ENCODE data around the gene SECISBP2L.

Gene SECISBP2L

GRCh38 chr15:48967336-48967735 is 78.9 kb downstream of the SECISBP2L start:
- Histone ChIP-seq H3K36me3 (ENCODE audit: insufficient read depth, low read length) (no peaks in the 10 kb centered on the region), H3K79me2 (ENCODE audit: insufficient read depth, low read length) (no peaks in the 10 kb centered on the region), H2AFZ (ENCODE audit: low read depth, low read length) (peak overlapping the region; percentile 86), H3K4me1 (ENCODE audit: insufficient read depth, low read length) (peaks cover 26% of the 10 kb centered on the region), H3K9me3 (ENCODE audit: insufficient read depth, low read length, severe bottlenecking) (no peaks in the 10 kb centered on the region), H3K9ac (ENCODE audit: low read depth, low read length) (peak overlapping the region; percentile 47), H3K27ac (ENCODE audit: low read length) (peak overlapping the region; percentile 96), H3K4me2 (ENCODE audit: insufficient read depth, low read length) (peak overlapping the region; percentile 48), H4K20me1 (ENCODE audit: insufficient read depth, low read length) (no peaks in the 10 kb centered on the region), H3K4me3 (ENCODE audit: low read depth in 1 of 2, low read length in 2 of 2) (peak overlapping the region in 1 of 2 experiments; percentile 33; a peak in 1 of 4 replicates), H3K27me3 (ENCODE audit: insufficient read depth, low read length, poor library complexity) (no peaks in the 10 kb centered on the region)
- DNase-seq = peak; percentile 7
- no peak for TF ChIP-seq EZH2 (IDR thresholded peaks at IDR 0.05; ENCODE audit: borderline replicate concordance, low read depth, low read length, severe bottlenecking)
- TF ChIP-seq, protein P1, sequence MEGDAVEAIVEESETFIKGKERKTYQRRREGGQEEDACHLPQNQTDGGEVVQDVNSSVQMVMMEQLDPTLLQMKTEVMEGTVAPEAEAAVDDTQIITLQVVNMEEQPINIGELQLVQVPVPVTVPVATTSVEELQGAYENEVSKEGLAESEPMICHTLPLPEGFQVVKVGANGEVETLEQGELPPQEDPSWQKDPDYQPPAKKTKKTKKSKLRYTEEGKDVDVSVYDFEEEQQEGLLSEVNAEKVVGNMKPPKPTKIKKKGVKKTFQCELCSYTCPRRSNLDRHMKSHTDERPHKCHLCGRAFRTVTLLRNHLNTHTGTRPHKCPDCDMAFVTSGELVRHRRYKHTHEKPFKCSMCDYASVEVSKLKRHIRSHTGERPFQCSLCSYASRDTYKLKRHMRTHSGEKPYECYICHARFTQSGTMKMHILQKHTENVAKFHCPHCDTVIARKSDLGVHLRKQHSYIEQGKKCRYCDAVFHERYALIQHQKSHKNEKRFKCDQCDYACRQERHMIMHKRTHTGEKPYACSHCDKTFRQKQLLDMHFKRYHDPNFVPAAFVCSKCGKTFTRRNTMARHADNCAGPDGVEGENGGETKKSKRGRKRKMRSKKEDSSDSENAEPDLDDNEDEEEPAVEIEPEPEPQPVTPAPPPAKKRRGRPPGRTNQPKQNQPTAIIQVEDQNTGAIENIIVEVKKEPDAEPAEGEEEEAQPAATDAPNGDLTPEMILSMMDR (IDR thresholded peaks at IDR 0.05; ENCODE audit: borderline replicate concordance, extremely low read depth, low read length, poor library complexity, severe bottlenecking) = no peak
- ATAC-seq (ENCODE audit: insufficient read depth, low read depth) = no peak

GRCh38 chr15:48966595-48967301 is 79.5 kb downstream of the SECISBP2L start:
- peak overlapping the region; percentile 48 for H3K4me2 ChIP-seq (ENCODE audit: insufficient read depth, low read length)
- H3K4me1 ChIP-seq (ENCODE audit: insufficient read depth, low read length) = peaks cover 26% of the 10 kb centered on the region
- no peaks in the 10 kb centered on the region for H4K20me1 ChIP-seq (ENCODE audit: insufficient read depth, low read length)
- H3K4me3 ChIP-seq (ENCODE audit: low read depth in 1 of 2, low read length in 2 of 2) = peak overlapping the region in 1 of 2 experiments; percentile 33; a peak in 2 of 4 replicates
- H3K9ac ChIP-seq (ENCODE audit: low read depth, low read length) = peak overlapping the region; percentile 47
- DNase-seq (peak; percentile 74), ATAC-seq (ENCODE audit: insufficient read depth, low read depth) (peak; percentile 99)
- no peaks in the 10 kb centered on the region for H3K36me3 ChIP-seq (ENCODE audit: insufficient read depth, low read length)
- H3K27ac ChIP-seq (ENCODE audit: low read length) = peak overlapping the region; percentile 96
- no peaks in the 10 kb centered on the region for H3K27me3 ChIP-seq (ENCODE audit: insufficient read depth, low read length, poor library complexity)
- no peak for TF ChIP-seq EZH2 (IDR thresholded peaks at IDR 0.05; ENCODE audit: borderline replicate concordance, low read depth, low read length, severe bottlenecking)
- TF ChIP-seq, protein P1 (IDR thresholded peaks at IDR 0.05; ENCODE audit: borderline replicate concordance, extremely low read depth, low read length, poor library complexity, severe bottlenecking) = no peak
- no peaks in the 10 kb centered on the region for H3K9me3 ChIP-seq (ENCODE audit: insufficient read depth, low read length, severe bottlenecking)
- H3K79me2 ChIP-seq (ENCODE audit: insufficient read depth, low read length) = no peaks in the 10 kb centered on the region
- H2AFZ ChIP-seq (ENCODE audit: low read depth, low read length) = peak overlapping the region; percentile 86

- H3K27ac ChIP-seq (ENCODE audit: low read length) = peak overlapping the region; percentile 96
- peak overlapping the region; percentile 86 for H2AFZ ChIP-seq (ENCODE audit: low read depth, low read length)
- peaks cover 26% of the 10 kb centered on the region for H3K4me1 ChIP-seq (ENCODE audit: insufficient read depth, low read length)
- H3K79me2 ChIP-seq (ENCODE audit: insufficient read depth, low read length) = no peaks in the 10 kb centered on the region
- TF ChIP-seq EZH2 (IDR thresholded peaks at IDR 0.05; ENCODE audit: borderline replicate concordance, low read depth, low read length, severe bottlenecking) = no peak
- TF ChIP-seq, protein P1 (IDR thresholded peaks at IDR 0.05; ENCODE audit: borderline replicate concordance, extremely low read depth, low read length, poor library complexity, severe bottlenecking) = peak; percentile 58
- H3K9me3 ChIP-seq (ENCODE audit: insufficient read depth, low read length, severe bottlenecking) = no peaks in the 10 kb centered on the region
- H3K4me2 ChIP-seq (ENCODE audit: insufficient read depth, low read length) = peak overlapping the region; percentile 48
- H3K9ac ChIP-seq (ENCODE audit: low read depth, low read length) = peak overlapping the region; percentile 32
- H3K4me3 ChIP-seq (ENCODE audit: low read depth in 1 of 2, low read length in 2 of 2) = no peak overlapping the region
- H3K36me3 ChIP-seq (ENCODE audit: insufficient read depth, low read length) = no peaks in the 10 kb centered on the region
- peak; percentile 57 for DNase-seq
- peak; percentile 51 for ATAC-seq (ENCODE audit: insufficient read depth, low read depth)
- H4K20me1 ChIP-seq (ENCODE audit: insufficient read depth, low read length) = no peaks in the 10 kb centered on the region
- no peaks in the 10 kb centered on the region for H3K27me3 ChIP-seq (ENCODE audit: insufficient read depth, low read length, poor library complexity)
Measured at GRCh38 chr15:48965972-48966371, 80.3 kb downstream of the SECISBP2L start.
